Measurements from ENCODE around the gene CASK.

The CASK gene

DNA sequence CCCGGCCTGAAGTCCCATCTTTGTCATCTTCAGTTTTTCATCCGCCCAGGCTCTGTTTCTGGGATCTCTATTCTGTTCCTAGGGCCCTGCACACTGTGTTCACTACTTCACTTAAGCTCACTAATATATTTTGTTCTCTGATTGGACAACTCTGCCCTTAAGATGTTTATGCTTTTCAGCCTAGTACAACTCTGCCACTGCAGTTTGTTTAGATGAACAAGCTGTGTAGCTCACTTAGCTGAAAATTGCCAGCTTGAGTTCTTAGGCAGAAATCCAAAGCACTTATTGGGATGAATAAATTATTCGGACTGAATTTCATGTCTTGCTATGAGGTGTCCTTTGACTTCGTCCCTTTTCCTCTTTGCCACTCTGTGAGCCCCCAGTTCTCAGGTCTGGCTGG lies 415.4 kb downstream of the CASK start:
- Histone ChIP-seq H3K36me3 (ENCODE audit: control insufficient read depth, low read length) (no peaks in the 10 kb centered on the region), H3K9me3 (ENCODE audit: control insufficient read depth, insufficient read depth, low read length) (no peaks in the 10 kb centered on the region)

DNA sequence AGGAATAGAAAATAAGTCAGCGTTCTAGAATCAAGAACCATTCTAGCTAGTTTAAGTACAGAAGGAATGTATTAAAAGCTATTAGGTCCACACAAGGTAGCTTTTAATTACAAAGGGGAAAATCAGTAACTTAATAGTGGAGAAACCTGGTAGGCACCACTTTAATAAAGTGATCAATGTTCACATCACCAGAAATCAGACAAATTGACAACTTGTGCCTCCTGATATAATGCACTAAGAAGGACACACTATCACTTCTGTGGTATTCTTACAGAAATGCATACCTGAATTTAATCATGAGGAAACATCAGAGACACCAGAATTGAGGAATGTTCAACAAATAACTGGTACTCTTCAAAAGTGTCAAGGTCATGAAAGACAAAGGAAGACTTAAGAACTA lies 421.4 kb downstream of the CASK start:
- Histone ChIP-seq H4K20me1 (ENCODE audit: control insufficient read depth, insufficient read depth, low read depth, low read length) (no peaks in the 10 kb centered on the region), H3K27ac (ENCODE audit: low read depth, low read length) (no peak overlapping the region), H3K4me2 (ENCODE audit: low read length) (no peak overlapping the region), H3F3A (ENCODE audit: control insufficient read depth, insufficient read depth) (no peaks in the 10 kb centered on the region), H3K4me1 (ENCODE audit: control insufficient read depth, low read length) (no peaks in the 10 kb centered on the region), H3K9me2 (replicated peaks; ENCODE audit: control insufficient read depth, low read length) (no peaks in the 10 kb centered on the region), H3K9me3 (ENCODE audit: control insufficient read depth, insufficient read depth, low read length) (no peaks in the 10 kb centered on the region), H3K36me3 (ENCODE audit: control insufficient read depth, low read length) (no peaks in the 10 kb centered on the region), H3K79me2 (ENCODE audit: control insufficient read depth, low read length) (no peaks in the 10 kb centered on the region), H3K27me3 (ENCODE audit: control insufficient read depth, low read length) (no peaks in the 10 kb centered on the region), H3K4me3 (ENCODE audit: low read length) (no peak overlapping the region)
- TF ChIP-seq CTCF (IDR thresholded peaks at IDR 0.05; ENCODE audit: low read depth, low read length, poor library complexity, severe bottlenecking) (no peak), EZH2phosphoT487 (IDR thresholded peaks at IDR 0.05; ENCODE audit: borderline replicate concordance, low read length) (no peak)

More for the DNA sequence above, 415.4 kb downstream of the CASK start:
- no peak for TF ChIP-seq CTCF (IDR thresholded peaks at IDR 0.05; ENCODE audit: low read depth, low read length, poor library complexity, severe bottlenecking)
- TF ChIP-seq EZH2phosphoT487 (IDR thresholded peaks at IDR 0.05; ENCODE audit: borderline replicate concordance, low read length): no peak
- H3K27ac ChIP-seq (ENCODE audit: low read depth, low read length): no peak overlapping the region
- H3K4me1 ChIP-seq (ENCODE audit: control insufficient read depth, low read length): no peaks in the 10 kb centered on the region
- H3K27me3 ChIP-seq (ENCODE audit: control insufficient read depth, low read length): no peaks in the 10 kb centered on the region
- no peak overlapping the region for H3K4me2 ChIP-seq (ENCODE audit: low read length)
- no peaks in the 10 kb centered on the region for H3K79me2 ChIP-seq (ENCODE audit: control insufficient read depth, low read length)
- no peaks in the 10 kb centered on the region for H3K9me2 ChIP-seq (replicated peaks; ENCODE audit: control insufficient read depth, low read length)
- no peaks in the 10 kb centered on the region for H3F3A ChIP-seq (ENCODE audit: control insufficient read depth, insufficient read depth)
- H4K20me1 ChIP-seq (ENCODE audit: control insufficient read depth, insufficient read depth, low read depth, low read length): no peaks in the 10 kb centered on the region
- H3K4me3 ChIP-seq (ENCODE audit: low read length): no peak overlapping the region

GRCh38 chrX:41499984-41500383 lies 423.4 kb downstream of the CASK start:
- no peak for TF ChIP-seq EZH2phosphoT487 (IDR thresholded peaks at IDR 0.05; ENCODE audit: borderline replicate concordance, low read length)
- no peak for TF ChIP-seq CTCF (IDR thresholded peaks at IDR 0.05; ENCODE audit: low read depth, low read length, poor library complexity, severe bottlenecking)
- Histone ChIP-seq H3F3A (ENCODE audit: control insufficient read depth, insufficient read depth) (no peaks in the 10 kb centered on the region), H3K27me3 (ENCODE audit: control insufficient read depth, low read length) (no peaks in the 10 kb centered on the region), H3K36me3 (ENCODE audit: control insufficient read depth, low read length) (no peaks in the 10 kb centered on the region), H3K4me2 (ENCODE audit: low read length) (no peak overlapping the region), H3K9me2 (replicated peaks; ENCODE audit: control insufficient read depth, low read length) (no peaks in the 10 kb centered on the region), H3K79me2 (ENCODE audit: control insufficient read depth, low read length) (no peaks in the 10 kb centered on the region), H3K4me3 (ENCODE audit: low read length) (no peak overlapping the region), H3K4me1 (ENCODE audit: control insufficient read depth, low read length) (no peaks in the 10 kb centered on the region), H3K27ac (ENCODE audit: low read depth, low read length) (no peak overlapping the region), H4K20me1 (ENCODE audit: control insufficient read depth, insufficient read depth, low read depth, low read length) (no peaks in the 10 kb centered on the region), H3K9me3 (ENCODE audit: control insufficient read depth, insufficient read depth, low read length) (no peaks in the 10 kb centered on the region)

GRCh38 chrX:41499195-41499594 lies 424.2 kb downstream of the CASK start:
- Histone ChIP-seq H3K36me3 (ENCODE audit: control insufficient read depth, low read length) (no peaks in the 10 kb centered on the region), H3K27me3 (ENCODE audit: control insufficient read depth, low read length) (no peaks in the 10 kb centered on the region), H3K4me1 (ENCODE audit: control insufficient read depth, low read length) (no peaks in the 10 kb centered on the region), H3K9me3 (ENCODE audit: control insufficient read depth, insufficient read depth, low read length) (no peaks in the 10 kb centered on the region), H3K27ac (ENCODE audit: low read depth, low read length) (no peak overlapping the region), H3K9me2 (replicated peaks; ENCODE audit: control insufficient read depth, low read length) (no peaks in the 10 kb centered on the region), H4K20me1 (ENCODE audit: control insufficient read depth, insufficient read depth, low read depth, low read length) (no peaks in the 10 kb centered on the region), H3K79me2 (ENCODE audit: control insufficient read depth, low read length) (no peaks in the 10 kb centered on the region), H3F3A (ENCODE audit: control insufficient read depth, insufficient read depth) (no peaks in the 10 kb centered on the region), H3K4me2 (ENCODE audit: low read length) (no peak overlapping the region), H3K4me3 (ENCODE audit: low read length) (no peak overlapping the region)
- TF ChIP-seq CTCF (IDR thresholded peaks at IDR 0.05; ENCODE audit: low read depth, low read length, poor library complexity, severe bottlenecking) (no peak), EZH2phosphoT487 (IDR thresholded peaks at IDR 0.05; ENCODE audit: borderline replicate concordance, low read length) (no peak)
